CD4-positive, alpha-beta memory T cell (primary cell): Measurements from ENCODE around the gene CLMN. TPM values are rescaled to one million over a fixed set of nuclear protein-coding genes. Genes with fewer than 3 reads are reported as not detected.

Experiments
- CTCF ChIA-PET: fragments of 350-600 bp; sonication (Branson Sonifier 250); formaldehyde crosslinking; loops from one replicate; lab custom pipeline; 2021; ENCODE audit warnings: inconsistent platforms; ENCODE audit not compliant: partially characterized antibody; lab: Charles Lee
- POLR2A ChIA-PET: fragments of 350-600 bp; sonication (Branson Sonifier 250); formaldehyde crosslinking; loops from one replicate; lab custom pipeline; 2021; ENCODE audit not compliant: partially characterized antibody; lab: Charles Lee
- DNase-seq, 5 donors: peaks; one replicate each; pipeline versions ENCODE4 v3.0.0 to v3.0.0-alpha.2; 2020 to 2022; ENCODE audit warnings: mixed read lengths in 1 of 5
- H3K27ac ChIP-seq: one replicate; pipeline ENCODE4 v1.7.0; 2013; ENCODE audit warnings: low read depth, low read length
- H3K27me3 ChIP-seq: 2 replicates; pipeline ENCODE4 v1.7.0; 2013; ENCODE audit warnings: mild to moderate bottlenecking, low read length, moderate library complexity; ENCODE audit not compliant: insufficient read depth
- H3K36me3 ChIP-seq: 2 replicates; pipeline ENCODE4 v1.7.0; 2013; ENCODE audit warnings: mild to moderate bottlenecking, low read length, moderate library complexity; ENCODE audit not compliant: insufficient read depth
- H3K4me1 ChIP-seq: 2 replicates; pipeline ENCODE4 v1.7.0; 2013; ENCODE audit warnings: mild to moderate bottlenecking, low read length, moderate library complexity; ENCODE audit not compliant: insufficient read depth
- H3K4me3 ChIP-seq, 2 donors: one replicate each; pipeline ENCODE4 v1.7.0; 2013; ENCODE audit warnings: low read length in 2 of 2, mild to moderate bottlenecking in 1 of 2
- H3K9me3 ChIP-seq, 2 donors: one replicate each; pipeline ENCODE4 v1.7.0; 2013; ENCODE audit warnings: low read length in 2 of 2, control low read depth in 1 of 2; ENCODE audit not compliant: control insufficient read depth in 1 of 2
- H3K27ac Mint-ChIP-seq, 7 donors: one replicate each; pipeline ENCODE4 v1.8.0; 2020 to 2021; ENCODE audit warnings: mixed read lengths in 7 of 7, mild to moderate bottlenecking in 6 of 7, inconsistent platforms in 3 of 7, moderate library complexity in 3 of 7
- H3K27me3 Mint-ChIP-seq, 2 donors: one replicate each; pipeline ENCODE4 v1.8.0; 2020 to 2021; ENCODE audit warnings: mixed read lengths in 2 of 2
- H3K36me3 Mint-ChIP-seq, 2 donors: one replicate each; pipeline ENCODE4 v1.8.0; 2020 to 2021; ENCODE audit warnings: mixed read lengths in 2 of 2, inconsistent platforms in 1 of 2, mild to moderate bottlenecking in 1 of 2
- H3K4me1 Mint-ChIP-seq, 4 donors: one replicate each; pipeline ENCODE4 v1.8.0; 2020 to 2021; ENCODE audit warnings: mixed read lengths in 4 of 4, mild to moderate bottlenecking in 1 of 4
- H3K4me3 Mint-ChIP-seq, 8 donors: one replicate each; pipeline ENCODE4 v1.8.0; 2020 to 2021; ENCODE audit warnings: mixed read lengths in 8 of 8, mild to moderate bottlenecking in 7 of 8, moderate library complexity in 6 of 8, inconsistent platforms in 3 of 8
- H3K9me3 Mint-ChIP-seq, 8 donors: one replicate each; pipeline ENCODE4 v1.8.0; 2020 to 2021; ENCODE audit warnings: mixed read lengths in 8 of 8, mild to moderate bottlenecking in 5 of 8, inconsistent platforms in 3 of 8, moderate library complexity in 1 of 8
- intact Hi-C: fragments of 100-400 bp; cut with micrococcal nuclease; formaldehyde crosslinking; loops from one replicate; pipeline ENCODE4 v1.15.1; 2023
- polyA plus RNA-seq, 2 donors: library from polyadenylated mRNA; unstranded; fragments of 300-500 nt; fragmentation: Illumina TruSeq; gene quantifications; one replicate each; pipeline ENCODE4 v1.2.3, GENCODE V29; 2021
- total RNA-seq, 2 experiments: library from RNA; stranded (reverse); gene quantifications; one replicate each; pipeline ENCODE4 v1.2.3, GENCODE V29; 2021

The CLMN gene
- total and polyA plus RNA-seq, 4 experiments from 2014 or later = 0.22 to 0.70 (median 0.65) TPM; not detected in 1

DNA sequence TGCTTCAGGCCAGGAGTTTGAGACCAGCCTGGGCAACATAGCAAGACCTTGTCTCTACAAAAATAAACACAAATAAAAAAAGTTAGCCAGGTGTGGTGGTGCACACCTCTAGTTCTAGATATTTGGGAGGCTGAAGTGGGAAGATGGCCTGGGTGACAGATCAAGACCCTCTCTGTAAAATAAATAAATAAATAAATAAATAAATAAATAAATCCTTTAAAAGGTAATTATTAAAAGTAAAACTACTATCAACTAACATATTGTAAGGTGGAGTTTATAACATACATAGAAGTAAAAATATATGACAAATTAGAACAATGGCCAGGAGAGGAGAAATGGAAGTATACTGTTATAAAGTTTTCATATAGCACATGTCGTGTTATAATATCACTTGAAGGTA, 33.3 kb upstream of the CLMN start:
- POLR2A ChIA-PET = no interaction called here
- H3K27ac Mint-ChIP-seq = peak overlapping the region in 1 of 7 donors; percentile 22
- H3K36me3 ChIP-seq = no peaks in the 10 kb centered on the region
- intact Hi-C loops = no loop called here
- H3K4me3 ChIP-seq = no peak overlapping the region
- H3K9me3 ChIP-seq = no peaks in the 10 kb centered on the region
- peaks cover 8 to 15% of the 10 kb centered on the region in 2 donors for H3K27me3 Mint-ChIP-seq
- H3K4me1 Mint-ChIP-seq = no peaks in the 10 kb centered on the region
- H3K36me3 Mint-ChIP-seq = no peaks in the 10 kb centered on the region
- no peaks in the 10 kb centered on the region for H3K4me1 ChIP-seq
- CTCF ChIA-PET = no interaction called here
- peaks cover 0 to 19% (median 11%) of the 10 kb centered on the region in 8 donors for H3K9me3 Mint-ChIP-seq
- no peak for DNase-seq
- H3K27ac ChIP-seq = no peak overlapping the region
- H3K27me3 ChIP-seq = no peaks in the 10 kb centered on the region
- H3K4me3 Mint-ChIP-seq = no peak overlapping the region

DNA sequence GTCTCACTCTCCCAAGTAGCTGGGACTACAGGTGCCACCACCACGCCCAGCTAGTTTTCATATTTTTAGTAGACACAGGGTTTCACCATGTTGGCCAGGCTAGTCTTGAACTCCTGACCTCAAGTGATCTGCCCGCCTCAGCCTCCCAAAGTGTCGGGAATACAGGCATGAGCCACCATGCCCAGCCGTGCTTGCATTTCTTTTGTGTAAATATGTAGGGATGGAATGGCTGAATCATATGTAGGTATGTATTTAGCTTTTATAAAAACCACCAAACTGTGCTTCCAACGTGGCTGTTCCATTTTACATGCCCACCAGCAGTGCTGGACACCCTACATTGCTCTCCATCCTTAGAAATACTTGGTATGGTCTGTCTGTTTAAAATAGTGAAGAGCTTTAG, 32.8 kb upstream of the CLMN start:
- no peaks in the 10 kb centered on the region for H3K4me1 ChIP-seq
- H3K27me3 ChIP-seq = no peaks in the 10 kb centered on the region
- Mint-ChIP-seq H3K4me1 (no peaks in the 10 kb centered on the region), H3K4me3 (no peak overlapping the region), H3K9me3 (peaks cover 0 to 19% (median 11%) of the 10 kb centered on the region in 8 donors), H3K27me3 (peaks cover 8 to 17% of the 10 kb centered on the region in 2 donors), H3K27ac (no peak overlapping the region), H3K36me3 (no peaks in the 10 kb centered on the region)
- CTCF ChIA-PET = interaction anchor here (1.0 kb wide), 1 partner anchor 9 kb away, joined by 3 read pairs; no protein-coding TSS in a partner anchor
- no peak overlapping the region for H3K27ac ChIP-seq
- POLR2A ChIA-PET = no interaction called here
- intact Hi-C loops = no loop called here
- no peaks in the 10 kb centered on the region for H3K9me3 ChIP-seq
- H3K4me3 ChIP-seq = no peak overlapping the region
- no peak for DNase-seq
- H3K36me3 ChIP-seq = no peaks in the 10 kb centered on the region

DNA sequence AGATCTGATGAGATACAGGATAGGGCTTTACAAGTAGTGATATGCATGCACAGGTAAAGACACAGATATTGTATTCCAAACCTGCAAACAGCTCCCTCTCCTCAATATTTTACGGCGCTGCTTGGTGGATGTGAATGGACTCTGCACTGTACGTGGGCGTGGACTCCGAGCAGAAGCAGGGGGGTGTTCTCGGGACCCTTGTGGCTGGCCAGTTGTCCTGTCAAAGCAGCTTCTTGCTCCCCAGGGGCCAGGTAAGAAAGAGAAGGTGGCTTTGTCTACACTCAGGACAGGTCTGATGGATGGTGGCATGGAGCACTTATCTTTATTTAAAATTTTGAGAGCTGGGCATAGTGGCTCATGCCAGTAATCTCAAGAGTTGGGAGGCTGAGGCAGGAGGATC, 29.5 kb upstream of the CLMN start:
- POLR2A ChIA-PET = no interaction called here
- H3K27ac Mint-ChIP-seq = no peak overlapping the region
- intact Hi-C loops = no loop called here
- DNase-seq = no peak
- no peaks in the 10 kb centered on the region for H3K36me3 ChIP-seq
- H3K4me3 Mint-ChIP-seq = no peak overlapping the region
- H3K27me3 Mint-ChIP-seq = peaks cover 15 to 25% of the 10 kb centered on the region in 2 donors
- no peaks in the 10 kb centered on the region for H3K4me1 Mint-ChIP-seq
- H3K36me3 Mint-ChIP-seq = no peaks in the 10 kb centered on the region
- peaks cover 0 to 14% (median 8%) of the 10 kb centered on the region in 8 donors for H3K9me3 Mint-ChIP-seq
- no peaks in the 10 kb centered on the region for H3K4me1 ChIP-seq
- no peaks in the 10 kb centered on the region for H3K27me3 ChIP-seq
- CTCF ChIA-PET = interaction anchor here (1.1 kb wide), 1 partner anchor 13 kb away, joined by 3 read pairs; no protein-coding TSS in a partner anchor
- no peak overlapping the region for H3K4me3 ChIP-seq
- H3K27ac ChIP-seq = no peak overlapping the region
- H3K9me3 ChIP-seq = no peaks in the 10 kb centered on the region

DNA sequence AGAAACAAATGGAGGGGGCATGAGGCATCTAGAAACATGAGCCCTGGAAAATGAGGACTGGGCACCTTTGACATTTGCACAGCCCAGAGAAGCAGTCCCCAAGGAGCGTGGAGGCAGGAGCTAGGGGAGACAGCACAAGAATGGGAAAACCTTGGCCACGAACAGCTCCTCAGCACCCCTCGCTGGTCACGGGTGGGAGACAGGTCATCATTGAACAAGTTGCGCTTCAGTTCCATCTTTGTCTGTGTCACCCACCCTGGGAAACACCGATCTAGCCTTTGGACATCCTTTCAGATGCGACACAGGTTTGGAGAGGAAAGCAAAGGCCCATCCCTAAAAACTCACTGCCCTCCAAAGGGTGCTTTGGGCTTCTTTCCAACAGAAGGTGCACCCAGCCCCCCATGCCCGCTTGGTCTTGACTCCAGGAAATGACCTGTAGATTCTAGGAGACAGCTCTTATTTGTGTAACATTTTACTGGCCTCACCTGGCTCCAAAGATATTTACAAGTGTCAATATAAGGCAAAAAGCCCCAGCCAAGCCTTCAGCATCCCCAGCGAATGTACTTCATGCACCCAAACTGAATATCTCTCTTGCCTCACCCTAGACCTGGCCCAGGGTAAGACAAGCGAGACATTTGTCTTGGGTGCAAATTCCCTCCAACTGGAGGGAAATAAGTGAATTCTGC, 28.8 kb upstream of the CLMN start:
- H3K36me3 Mint-ChIP-seq = no peaks in the 10 kb centered on the region
- no peak for DNase-seq
- no peaks in the 10 kb centered on the region for H3K27me3 ChIP-seq
- H3K27ac ChIP-seq = no peak overlapping the region
- no peaks in the 10 kb centered on the region for H3K4me1 Mint-ChIP-seq
- peaks cover 0 to 7% (median 3%) of the 10 kb centered on the region in 8 donors for H3K9me3 Mint-ChIP-seq
- ChIA-PET CTCF (interaction anchor here (1.1 kb wide), 1 partner anchor 13 kb away, joined by 3 read pairs; no protein-coding TSS in a partner anchor), POLR2A (no interaction called here)
- H3K27ac Mint-ChIP-seq = no peak overlapping the region
- peaks cover 17 to 25% of the 10 kb centered on the region in 2 donors for H3K27me3 Mint-ChIP-seq
- no peaks in the 10 kb centered on the region for H3K36me3 ChIP-seq
- no peak overlapping the region for H3K4me3 Mint-ChIP-seq
- intact Hi-C loops = no loop called here
- no peaks in the 10 kb centered on the region for H3K9me3 ChIP-seq
- H3K4me3 ChIP-seq = no peak overlapping the region
- H3K4me1 ChIP-seq = no peaks in the 10 kb centered on the region

DNA sequence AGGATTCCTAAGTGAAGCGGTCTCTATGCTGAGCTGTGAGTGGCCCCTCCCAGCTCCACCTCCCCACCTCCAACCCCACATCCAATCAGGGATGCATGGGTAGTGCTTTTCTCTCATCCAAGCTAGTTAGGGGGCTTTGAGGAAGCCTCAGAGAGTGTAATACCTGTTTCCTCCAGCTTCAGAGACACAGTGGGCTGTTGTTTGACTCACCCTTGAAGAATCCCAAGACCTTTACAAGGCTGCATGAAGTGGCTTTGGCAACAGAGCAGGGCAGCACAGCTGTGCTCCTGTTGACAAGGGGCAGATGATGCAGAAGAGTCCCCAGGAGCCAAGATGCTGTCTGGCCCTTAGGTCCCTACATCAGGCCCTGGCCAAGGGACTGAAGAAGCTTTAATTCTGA, 27.1 kb upstream of the CLMN start:
- Mint-ChIP-seq H3K27ac (no peak overlapping the region), H3K9me3 (peaks cover 0 to 3% (median 0%) of the 10 kb centered on the region in 8 donors), H3K27me3 (peaks cover 14 to 21% of the 10 kb centered on the region in 2 donors), H3K4me3 (no peak overlapping the region), H3K4me1 (no peaks in the 10 kb centered on the region), H3K36me3 (no peaks in the 10 kb centered on the region)
- Histone ChIP-seq H3K4me1 (no peaks in the 10 kb centered on the region), H3K4me3 (no peak overlapping the region), H3K27me3 (no peaks in the 10 kb centered on the region), H3K36me3 (no peaks in the 10 kb centered on the region), H3K27ac (no peak overlapping the region), H3K9me3 (no peaks in the 10 kb centered on the region)
- intact Hi-C loops = no loop called here
- CTCF ChIA-PET = no interaction called here
- DNase-seq = no peak
- POLR2A ChIA-PET = no interaction called here

DNA sequence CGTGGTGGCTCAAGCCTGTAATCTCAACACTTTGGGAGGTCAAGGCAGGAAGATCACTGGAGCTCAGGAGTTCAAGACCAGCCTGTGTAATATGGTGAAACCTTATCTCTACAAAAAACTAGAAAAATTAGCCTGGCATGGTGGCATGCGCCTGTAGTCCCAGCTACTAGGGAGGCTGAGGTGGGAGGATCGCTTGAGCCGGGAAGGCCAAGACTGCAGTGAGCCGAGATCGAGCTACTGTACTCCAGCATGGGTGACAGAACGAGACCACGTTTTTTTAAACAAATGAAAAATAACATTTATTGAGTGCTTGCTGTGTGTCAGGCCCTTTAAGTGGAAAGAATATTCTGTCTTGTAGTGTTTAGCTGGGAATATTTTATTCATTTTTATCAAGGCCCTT, 26.6 kb upstream of the CLMN start:
- Histone ChIP-seq H3K4me1 (no peaks in the 10 kb centered on the region), H3K9me3 (no peaks in the 10 kb centered on the region), H3K27me3 (no peaks in the 10 kb centered on the region), H3K27ac (no peak overlapping the region), H3K36me3 (no peaks in the 10 kb centered on the region), H3K4me3 (no peak overlapping the region)
- intact Hi-C loops = no loop called here
- ChIA-PET POLR2A (no interaction called here), CTCF (no interaction called here)
- peaks cover 14 to 21% of the 10 kb centered on the region in 2 donors for H3K27me3 Mint-ChIP-seq
- H3K4me1 Mint-ChIP-seq = no peaks in the 10 kb centered on the region
- DNase-seq = no peak
- peaks cover 0 to 2% (median 0%) of the 10 kb centered on the region in 8 donors for H3K9me3 Mint-ChIP-seq
- H3K36me3 Mint-ChIP-seq = no peaks in the 10 kb centered on the region
- no peak overlapping the region for H3K4me3 Mint-ChIP-seq
- H3K27ac Mint-ChIP-seq = no peak overlapping the region

DNA sequence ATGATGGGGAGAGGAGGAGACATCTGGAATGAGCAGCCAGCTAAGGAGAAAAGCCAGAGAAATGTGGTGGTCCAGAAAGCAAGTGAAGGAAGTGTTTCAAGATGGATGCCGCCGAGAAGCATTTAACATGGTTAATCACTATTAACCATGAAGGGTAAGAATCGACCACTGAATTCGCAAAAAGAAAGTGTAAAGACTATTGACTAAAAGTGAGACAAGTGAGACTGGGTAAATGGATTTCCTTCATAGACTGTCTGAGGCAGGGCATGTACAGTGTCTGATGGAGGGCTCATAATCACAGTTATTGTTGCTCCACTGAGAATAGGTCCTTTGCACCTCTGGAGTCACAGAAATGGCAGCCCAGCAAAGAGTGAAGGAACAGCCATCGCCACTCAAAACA, 25.3 kb upstream of the CLMN start:
- no peak overlapping the region for H3K4me3 Mint-ChIP-seq
- CTCF ChIA-PET = no interaction called here

More for the DNA sequence above, 25.3 kb upstream of the CLMN start:
- H3K27ac Mint-ChIP-seq = no peak overlapping the region
- peaks cover 13 to 24% of the 10 kb centered on the region in 2 donors for H3K27me3 Mint-ChIP-seq
- no peaks in the 10 kb centered on the region for H3K36me3 Mint-ChIP-seq
- Histone ChIP-seq H3K27me3 (no peaks in the 10 kb centered on the region), H3K4me3 (no peak overlapping the region), H3K27ac (no peak overlapping the region), H3K36me3 (no peaks in the 10 kb centered on the region), H3K9me3 (no peaks in the 10 kb centered on the region), H3K4me1 (no peaks in the 10 kb centered on the region)
- intact Hi-C loops = no loop called here
- H3K9me3 Mint-ChIP-seq = peaks cover 0 to 4% (median 0%) of the 10 kb centered on the region in 8 donors
- no peak for DNase-seq
- POLR2A ChIA-PET = no interaction called here
- H3K4me1 Mint-ChIP-seq = no peaks in the 10 kb centered on the region
